ENCODE data around the gene AHCTF1.

DNA sequence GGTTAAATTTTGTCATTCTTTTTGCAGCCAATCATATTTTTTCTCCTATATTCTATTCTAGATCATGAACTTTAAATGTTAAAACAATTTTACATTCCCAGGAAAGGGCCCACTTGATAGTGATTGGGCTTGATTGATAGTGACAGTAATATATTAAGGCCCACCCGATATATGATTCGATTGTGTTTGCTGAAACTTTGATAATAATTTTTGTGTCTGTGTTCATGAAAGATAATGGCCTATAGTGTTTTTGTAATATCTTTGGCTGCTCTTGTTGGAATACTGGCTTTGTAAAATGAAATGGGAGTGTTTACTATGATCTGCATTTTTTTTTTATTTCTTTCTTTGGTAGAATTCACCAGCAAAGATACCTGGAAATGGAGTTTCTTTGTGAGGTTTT, 107.2 kb downstream of the AHCTF1 start:
- no peak for TF ChIP-seq TAF1 (IDR thresholded peaks at IDR 0.05; ENCODE audit: borderline replicate concordance, insufficient read depth, low read length)
- TF ChIP-seq POLR2AphosphoS5 (IDR thresholded peaks at IDR 0.05; ENCODE audit: low read depth, low read length), result no peak
- TF ChIP-seq, protein P1, sequence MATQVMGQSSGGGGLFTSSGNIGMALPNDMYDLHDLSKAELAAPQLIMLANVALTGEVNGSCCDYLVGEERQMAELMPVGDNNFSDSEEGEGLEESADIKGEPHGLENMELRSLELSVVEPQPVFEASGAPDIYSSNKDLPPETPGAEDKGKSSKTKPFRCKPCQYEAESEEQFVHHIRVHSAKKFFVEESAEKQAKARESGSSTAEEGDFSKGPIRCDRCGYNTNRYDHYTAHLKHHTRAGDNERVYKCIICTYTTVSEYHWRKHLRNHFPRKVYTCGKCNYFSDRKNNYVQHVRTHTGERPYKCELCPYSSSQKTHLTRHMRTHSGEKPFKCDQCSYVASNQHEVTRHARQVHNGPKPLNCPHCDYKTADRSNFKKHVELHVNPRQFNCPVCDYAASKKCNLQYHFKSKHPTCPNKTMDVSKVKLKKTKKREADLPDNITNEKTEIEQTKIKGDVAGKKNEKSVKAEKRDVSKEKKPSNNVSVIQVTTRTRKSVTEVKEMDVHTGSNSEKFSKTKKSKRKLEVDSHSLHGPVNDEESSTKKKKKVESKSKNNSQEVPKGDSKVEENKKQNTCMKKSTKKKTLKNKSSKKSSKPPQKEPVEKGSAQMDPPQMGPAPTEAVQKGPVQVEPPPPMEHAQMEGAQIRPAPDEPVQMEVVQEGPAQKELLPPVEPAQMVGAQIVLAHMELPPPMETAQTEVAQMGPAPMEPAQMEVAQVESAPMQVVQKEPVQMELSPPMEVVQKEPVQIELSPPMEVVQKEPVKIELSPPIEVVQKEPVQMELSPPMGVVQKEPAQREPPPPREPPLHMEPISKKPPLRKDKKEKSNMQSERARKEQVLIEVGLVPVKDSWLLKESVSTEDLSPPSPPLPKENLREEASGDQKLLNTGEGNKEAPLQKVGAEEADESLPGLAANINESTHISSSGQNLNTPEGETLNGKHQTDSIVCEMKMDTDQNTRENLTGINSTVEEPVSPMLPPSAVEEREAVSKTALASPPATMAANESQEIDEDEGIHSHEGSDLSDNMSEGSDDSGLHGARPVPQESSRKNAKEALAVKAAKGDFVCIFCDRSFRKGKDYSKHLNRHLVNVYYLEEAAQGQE (IDR thresholded peaks at IDR 0.05; ENCODE audit: insufficient read depth in 1 of 2, low read depth in 2 of 2, low read length in 2 of 2), result no peak
- TF ChIP-seq FOXP2 (optimal IDR thresholded peaks at IDR 0.05; ENCODE audit: borderline replicate concordance, extremely low read depth, extremely low read length, insufficient read depth), result no peak

Measured in PFSK-1 (cell line).